ENCODE measurements around the gene ADAMTSL1. TPM values are rescaled to one million over a fixed set of nuclear protein-coding genes. Genes with fewer than 3 reads are reported as not detected.
A peak's percentile ranks its signal among the peaks of the same experiment; 100 is the strongest.

ADAMTSL1 gene
- total RNA-seq, 6 experiments from 2014 or later = 37.3 to 98.1 (median 90.8) TPM

DNA sequence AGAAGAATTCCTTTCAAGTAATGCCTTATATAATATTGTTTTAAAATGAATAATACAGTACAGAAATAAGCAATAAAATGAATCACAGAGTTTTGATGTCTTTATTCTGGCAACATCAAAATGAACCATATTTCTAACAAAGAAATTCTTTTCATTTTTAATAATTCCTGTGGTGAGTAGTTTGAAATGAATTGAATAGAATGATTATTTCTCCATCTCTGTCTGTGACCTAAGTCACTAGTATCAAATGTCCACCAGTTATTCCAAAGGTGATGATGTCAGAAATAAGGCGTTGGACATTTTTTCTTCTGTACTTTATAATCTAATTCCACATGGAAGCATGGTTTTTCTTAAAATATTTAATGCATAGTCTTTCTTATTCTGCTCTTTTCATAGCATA is 106.2 kb downstream of the ADAMTSL1 start:
- TF ChIP-seq, protein P1, sequence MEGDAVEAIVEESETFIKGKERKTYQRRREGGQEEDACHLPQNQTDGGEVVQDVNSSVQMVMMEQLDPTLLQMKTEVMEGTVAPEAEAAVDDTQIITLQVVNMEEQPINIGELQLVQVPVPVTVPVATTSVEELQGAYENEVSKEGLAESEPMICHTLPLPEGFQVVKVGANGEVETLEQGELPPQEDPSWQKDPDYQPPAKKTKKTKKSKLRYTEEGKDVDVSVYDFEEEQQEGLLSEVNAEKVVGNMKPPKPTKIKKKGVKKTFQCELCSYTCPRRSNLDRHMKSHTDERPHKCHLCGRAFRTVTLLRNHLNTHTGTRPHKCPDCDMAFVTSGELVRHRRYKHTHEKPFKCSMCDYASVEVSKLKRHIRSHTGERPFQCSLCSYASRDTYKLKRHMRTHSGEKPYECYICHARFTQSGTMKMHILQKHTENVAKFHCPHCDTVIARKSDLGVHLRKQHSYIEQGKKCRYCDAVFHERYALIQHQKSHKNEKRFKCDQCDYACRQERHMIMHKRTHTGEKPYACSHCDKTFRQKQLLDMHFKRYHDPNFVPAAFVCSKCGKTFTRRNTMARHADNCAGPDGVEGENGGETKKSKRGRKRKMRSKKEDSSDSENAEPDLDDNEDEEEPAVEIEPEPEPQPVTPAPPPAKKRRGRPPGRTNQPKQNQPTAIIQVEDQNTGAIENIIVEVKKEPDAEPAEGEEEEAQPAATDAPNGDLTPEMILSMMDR (IDR thresholded peaks at IDR 0.05) = no peak
- H3K4me3 Mint-ChIP-seq = no peak overlapping the region
- peaks cover 49% of the 10 kb centered on the region for H3K36me3 Mint-ChIP-seq (ENCODE audit: low read depth)
- H3K4me1 Mint-ChIP-seq (ENCODE audit: low read depth) = peaks cover 11% of the 10 kb centered on the region
- H3K9me3 Mint-ChIP-seq = no peaks in the 10 kb centered on the region
- no peak for DNase-seq
- H3K27me3 Mint-ChIP-seq (ENCODE audit: insufficient read depth) = no peaks in the 10 kb centered on the region; the same call in 1 of the 2 replicates
- H3K27ac Mint-ChIP-seq = no peak overlapping the region

- Mint-ChIP-seq H3K27me3 (ENCODE audit: insufficient read depth) (no peaks in the 10 kb centered on the region), H3K36me3 (ENCODE audit: low read depth) (peaks cover 60% of the 10 kb centered on the region), H3K4me3 (no peak overlapping the region), H3K27ac (no peak overlapping the region; the same call in 1 of the 2 replicates), H3K9me3 (peaks cover 7% of the 10 kb centered on the region), H3K4me1 (ENCODE audit: low read depth) (peaks cover 51% of the 10 kb centered on the region)
- TF ChIP-seq, protein P1 (IDR thresholded peaks at IDR 0.05) = no peak
- no peak for DNase-seq
Measured at GRCh38 chr9:18585996-18586395, 112.0 kb downstream of the ADAMTSL1 start.

GRCh38 chr9:18588002-18588401 is 114.0 kb downstream of the ADAMTSL1 start:
- Mint-ChIP-seq H3K4me3 (peak overlapping the region; percentile 51), H3K27ac (peak overlapping the region; percentile 57), H3K27me3 (ENCODE audit: insufficient read depth) (no peaks in the 10 kb centered on the region), H3K36me3 (ENCODE audit: low read depth) (peaks cover 67% of the 10 kb centered on the region), H3K4me1 (ENCODE audit: low read depth) (peaks cover 55% of the 10 kb centered on the region), H3K9me3 (peaks cover 23% of the 10 kb centered on the region)
- TF ChIP-seq, protein P1 (IDR thresholded peaks at IDR 0.05) = no peak
- peak; percentile 67 for DNase-seq

- H3K4me3 Mint-ChIP-seq = no peak overlapping the region
- H3K9me3 Mint-ChIP-seq = peaks cover 28% of the 10 kb centered on the region
- H3K36me3 Mint-ChIP-seq (ENCODE audit: low read depth) = peaks cover 68% of the 10 kb centered on the region
- H3K27ac Mint-ChIP-seq = no peak overlapping the region
- peaks cover 76% of the 10 kb centered on the region for H3K4me1 Mint-ChIP-seq (ENCODE audit: low read depth)
- TF ChIP-seq, protein P1 (IDR thresholded peaks at IDR 0.05) = no peak
- DNase-seq = no peak
- peaks cover 6% of the 10 kb centered on the region; the same call in 1 of the 2 replicates for H3K27me3 Mint-ChIP-seq (ENCODE audit: insufficient read depth)
Measured at GRCh38 chr9:18591261-18591660, 117.3 kb downstream of the ADAMTSL1 start.

GRCh38 chr9:18594837-18595236 is 120.9 kb downstream of the ADAMTSL1 start:
- Mint-ChIP-seq H3K4me3 (no peak overlapping the region), H3K27ac (no peak overlapping the region), H3K9me3 (peaks cover 28% of the 10 kb centered on the region), H3K27me3 (ENCODE audit: insufficient read depth) (peaks cover 6% of the 10 kb centered on the region; the same call in 1 of the 2 replicates), H3K36me3 (ENCODE audit: low read depth) (peaks cover 58% of the 10 kb centered on the region), H3K4me1 (ENCODE audit: low read depth) (peaks cover 54% of the 10 kb centered on the region)
- no peak for DNase-seq
- TF ChIP-seq, protein P1 (IDR thresholded peaks at IDR 0.05) = no peak

DNA sequence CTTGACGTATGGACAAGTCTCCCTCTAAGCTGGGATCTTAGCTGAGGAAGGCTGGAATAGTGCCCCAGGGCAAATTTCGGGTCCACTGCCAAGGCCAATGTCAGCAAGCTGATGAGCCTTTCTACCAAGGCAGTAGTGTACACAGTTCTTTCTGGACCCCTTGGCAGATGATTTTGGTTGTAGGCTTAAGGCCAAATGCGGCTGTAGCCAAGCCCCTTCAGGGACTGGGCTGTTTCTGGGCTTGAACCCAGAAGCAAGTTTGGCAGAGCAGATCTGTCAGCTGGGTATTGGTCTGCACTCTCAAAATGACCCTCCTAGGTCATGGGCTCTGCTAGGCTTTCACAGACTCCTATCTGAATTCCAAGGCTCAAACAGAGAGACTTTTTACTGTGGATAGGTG is 121.6 kb downstream of the ADAMTSL1 start:
- Mint-ChIP-seq H3K9me3 (peaks cover 25% of the 10 kb centered on the region), H3K4me1 (ENCODE audit: low read depth) (peaks cover 57% of the 10 kb centered on the region), H3K27me3 (ENCODE audit: insufficient read depth) (peaks cover 6% of the 10 kb centered on the region; the same call in 1 of the 2 replicates), H3K27ac (no peak overlapping the region), H3K4me3 (no peak overlapping the region), H3K36me3 (ENCODE audit: low read depth) (peaks cover 51% of the 10 kb centered on the region)
- no peak for DNase-seq
- TF ChIP-seq, protein P1 (IDR thresholded peaks at IDR 0.05) = no peak
